Measurements from ENCODE around the gene TPO. TPM values are rescaled to one million over a fixed set of nuclear protein-coding genes. Genes with fewer than 3 reads are reported as not detected.

The TPO gene
- total RNA-seq, 1 experiment from 2014 or later, result not detected

DNA sequence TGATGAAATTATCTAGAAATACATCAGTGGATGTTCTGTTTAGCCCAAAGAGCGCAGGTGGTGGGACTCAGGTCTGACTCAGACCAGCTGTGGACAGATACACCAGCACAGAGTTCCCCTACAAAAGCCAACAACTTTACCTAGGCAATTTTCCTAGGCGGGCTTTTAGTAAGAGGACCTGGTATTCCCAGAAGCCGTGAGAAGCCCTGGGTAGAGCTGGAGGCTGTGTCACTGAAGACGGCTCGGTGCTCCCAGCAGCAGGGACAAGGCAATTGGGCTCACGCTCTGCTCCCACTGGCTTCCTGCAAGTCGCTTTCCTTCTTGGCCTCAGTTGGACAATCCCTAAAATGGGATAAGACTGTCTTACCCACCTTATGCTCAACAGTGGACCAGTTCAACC, 41.1 kb downstream of the TPO start:
- no peak overlapping the region for H3K4me3 Mint-ChIP-seq (ENCODE audit: low read depth, unreplicated experiment)
- H3K4me1 Mint-ChIP-seq (ENCODE audit: low read depth, unreplicated experiment), result no peaks in the 10 kb centered on the region
- DNase-seq, result no peak
- CTCF ChIA-PET, result no interaction called here
- H3K9me3 Mint-ChIP-seq (ENCODE audit: low read depth, unreplicated experiment), result no peaks in the 10 kb centered on the region
- BruUV-seq (replicated peaks), result no TSS peak
- TF ChIP-seq, protein P1, sequence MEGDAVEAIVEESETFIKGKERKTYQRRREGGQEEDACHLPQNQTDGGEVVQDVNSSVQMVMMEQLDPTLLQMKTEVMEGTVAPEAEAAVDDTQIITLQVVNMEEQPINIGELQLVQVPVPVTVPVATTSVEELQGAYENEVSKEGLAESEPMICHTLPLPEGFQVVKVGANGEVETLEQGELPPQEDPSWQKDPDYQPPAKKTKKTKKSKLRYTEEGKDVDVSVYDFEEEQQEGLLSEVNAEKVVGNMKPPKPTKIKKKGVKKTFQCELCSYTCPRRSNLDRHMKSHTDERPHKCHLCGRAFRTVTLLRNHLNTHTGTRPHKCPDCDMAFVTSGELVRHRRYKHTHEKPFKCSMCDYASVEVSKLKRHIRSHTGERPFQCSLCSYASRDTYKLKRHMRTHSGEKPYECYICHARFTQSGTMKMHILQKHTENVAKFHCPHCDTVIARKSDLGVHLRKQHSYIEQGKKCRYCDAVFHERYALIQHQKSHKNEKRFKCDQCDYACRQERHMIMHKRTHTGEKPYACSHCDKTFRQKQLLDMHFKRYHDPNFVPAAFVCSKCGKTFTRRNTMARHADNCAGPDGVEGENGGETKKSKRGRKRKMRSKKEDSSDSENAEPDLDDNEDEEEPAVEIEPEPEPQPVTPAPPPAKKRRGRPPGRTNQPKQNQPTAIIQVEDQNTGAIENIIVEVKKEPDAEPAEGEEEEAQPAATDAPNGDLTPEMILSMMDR (IDR thresholded peaks at IDR 0.05; ENCODE audit: unreplicated experiment), result no peak
- no peak overlapping the region for H3K27ac Mint-ChIP-seq (ENCODE audit: unreplicated experiment)
- no peaks in the 10 kb centered on the region for H3K27me3 Mint-ChIP-seq (ENCODE audit: unreplicated experiment)
- intact Hi-C loops (cut with micrococcal nuclease; ENCODE audit: unreplicated experiment), result no loop called here
- no peaks in the 10 kb centered on the region for H3K36me3 Mint-ChIP-seq (ENCODE audit: insufficient read depth, unreplicated experiment)

DNA sequence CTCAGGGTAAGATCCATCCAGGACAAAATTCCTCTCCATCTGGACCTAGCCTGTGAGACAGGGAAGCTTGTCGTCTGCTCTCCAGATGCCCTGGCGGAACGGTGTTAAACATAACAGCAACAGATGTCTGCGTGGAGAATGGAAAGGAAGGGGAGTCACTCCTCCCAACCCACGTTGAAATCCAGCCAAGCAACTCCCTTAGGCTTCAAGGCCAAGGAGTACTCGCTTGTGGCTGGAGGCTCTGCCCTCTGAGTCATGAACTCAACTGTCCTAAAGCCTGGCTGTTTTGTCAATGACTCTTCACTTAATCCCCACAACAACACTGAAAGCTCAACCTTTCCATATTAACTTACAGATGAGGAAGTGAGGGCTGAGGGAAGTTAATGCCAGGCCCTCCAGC, 42.2 kb downstream of the TPO start:
- TF ChIP-seq, protein P1 (IDR thresholded peaks at IDR 0.05; ENCODE audit: unreplicated experiment), result no peak
- Mint-ChIP-seq H3K27me3 (ENCODE audit: unreplicated experiment) (no peaks in the 10 kb centered on the region), H3K9me3 (ENCODE audit: low read depth, unreplicated experiment) (no peaks in the 10 kb centered on the region), H3K4me3 (ENCODE audit: low read depth, unreplicated experiment) (no peak overlapping the region), H3K4me1 (ENCODE audit: low read depth, unreplicated experiment) (no peaks in the 10 kb centered on the region), H3K27ac (ENCODE audit: unreplicated experiment) (no peak overlapping the region), H3K36me3 (ENCODE audit: insufficient read depth, unreplicated experiment) (no peaks in the 10 kb centered on the region)
- no peak for DNase-seq
- CTCF ChIA-PET, result no interaction called here
- intact Hi-C loops (cut with micrococcal nuclease; ENCODE audit: unreplicated experiment), result no loop called here
- BruUV-seq (replicated peaks), result no TSS peak

DNA sequence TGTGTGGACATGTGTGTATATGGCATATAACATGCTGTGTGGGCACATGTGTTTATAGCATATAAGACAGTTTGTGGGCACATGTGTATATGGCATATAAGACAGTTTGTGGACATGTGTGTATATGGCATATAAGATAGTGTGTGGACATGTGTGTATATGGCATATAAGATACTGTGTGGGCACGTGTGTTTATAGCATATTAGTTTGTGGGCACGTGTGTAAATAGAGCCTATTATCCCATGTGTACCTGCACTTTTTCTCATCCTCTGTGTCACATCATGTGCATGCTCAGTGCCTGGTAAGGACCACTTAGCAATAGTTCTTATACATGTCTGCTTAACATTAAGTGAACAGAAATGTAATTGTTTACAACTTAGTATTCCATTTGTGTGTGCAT, 45.2 kb downstream of the TPO start:
- TF ChIP-seq, protein P1 (IDR thresholded peaks at IDR 0.05; ENCODE audit: unreplicated experiment), result no peak
- no peaks in the 10 kb centered on the region for H3K27me3 Mint-ChIP-seq (ENCODE audit: unreplicated experiment)
- no peak overlapping the region for H3K27ac Mint-ChIP-seq (ENCODE audit: unreplicated experiment)
- H3K4me3 Mint-ChIP-seq (ENCODE audit: low read depth, unreplicated experiment), result no peak overlapping the region
- H3K36me3 Mint-ChIP-seq (ENCODE audit: insufficient read depth, unreplicated experiment), result no peaks in the 10 kb centered on the region
- BruUV-seq (replicated peaks), result no TSS peak
- H3K9me3 Mint-ChIP-seq (ENCODE audit: low read depth, unreplicated experiment), result no peaks in the 10 kb centered on the region
- no peaks in the 10 kb centered on the region for H3K4me1 Mint-ChIP-seq (ENCODE audit: low read depth, unreplicated experiment)
- intact Hi-C loops (cut with micrococcal nuclease; ENCODE audit: unreplicated experiment), result no loop called here
- CTCF ChIA-PET, result no interaction called here
- no peak for DNase-seq

DNA sequence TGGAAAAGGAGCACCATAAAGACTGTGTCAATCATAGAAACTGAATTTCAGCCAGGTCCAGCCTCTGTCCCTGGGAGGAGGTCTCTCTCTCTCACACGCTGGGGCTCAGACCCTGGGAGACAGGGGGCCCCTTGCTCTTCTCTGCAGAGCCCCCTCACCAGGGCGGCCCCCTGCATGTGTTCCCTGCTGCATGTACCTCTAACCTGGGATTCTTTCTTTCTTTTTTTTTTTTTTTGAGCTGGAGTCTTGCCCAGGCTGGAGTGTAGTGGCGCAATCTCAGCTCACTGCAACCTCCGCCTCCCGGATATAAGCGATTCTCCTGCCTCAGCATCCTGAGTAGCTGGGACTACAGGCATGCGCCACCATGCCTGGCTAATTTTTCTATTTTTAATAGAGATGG, 46.5 kb downstream of the TPO start:
- H3K9me3 Mint-ChIP-seq (ENCODE audit: low read depth, unreplicated experiment), result peaks cover 2% of the 10 kb centered on the region
- no peak overlapping the region for H3K4me3 Mint-ChIP-seq (ENCODE audit: low read depth, unreplicated experiment)
- no peaks in the 10 kb centered on the region for H3K36me3 Mint-ChIP-seq (ENCODE audit: insufficient read depth, unreplicated experiment)
- intact Hi-C loops (cut with micrococcal nuclease; ENCODE audit: unreplicated experiment), result no loop called here
- BruUV-seq (replicated peaks), result no TSS peak
- TF ChIP-seq, protein P1 (IDR thresholded peaks at IDR 0.05; ENCODE audit: unreplicated experiment), result no peak
- H3K27ac Mint-ChIP-seq (ENCODE audit: unreplicated experiment), result no peak overlapping the region
- DNase-seq, result no peak
- no peaks in the 10 kb centered on the region for H3K27me3 Mint-ChIP-seq (ENCODE audit: unreplicated experiment)
- CTCF ChIA-PET, result no interaction called here
- no peaks in the 10 kb centered on the region for H3K4me1 Mint-ChIP-seq (ENCODE audit: low read depth, unreplicated experiment)

Measured in Calu3 (cell line).